Motor neuron (in vitro differentiated cells): ENCODE data around the gene HM13. TPM values are rescaled to one million over a fixed set of nuclear protein-coding genes. Genes with fewer than 3 reads are reported as not detected.

Experiments
- total RNA-seq, 8 experiments: library from RNA; unstranded; fragments of 300-600 nt; gene quantifications; 2 replicates each; pipeline versions ENCODE4 v1.2.3 to v1.2.4, GENCODE V29; 2022

Gene HM13
- total RNA-seq, 8 experiments from 2014 or later: 41.7 to 148 (median 90.5) TPM

Other genes with a start within 250 kb of the HM13 start
- gene DEFB116, start 205.9 kb upstream of the HM13 start, total RNA-seq: not detected
- gene DEFB118, start 145.8 kb upstream of the HM13 start, total RNA-seq: under 1 TPM in 1 of 8 experiments, not detected in 7; 0.33 TPM
- not detected for gene DEFB119, start 123.9 kb upstream of the HM13 start, total RNA-seq
- not detected for gene DEFB121, start 108.2 kb upstream of the HM13 start, total RNA-seq
- not detected for gene DEFB123, start 73.8 kb upstream of the HM13 start, total RNA-seq
- gene DEFB124, start 39.3 kb upstream of the HM13 start, total RNA-seq: not detected
- gene REM1, start 39.2 kb upstream of the HM13 start, total RNA-seq: under 1 TPM in 5 of 8 experiments, not detected in 3; 0.09 to 0.33 (median 0.13) TPM
- gene ID1, start 90.8 kb downstream of the HM13 start, total RNA-seq: 10 to 100 TPM; 10.0 to 64.5 (median 19.6) TPM
- not detected for gene COX4I2, start 123.5 kb downstream of the HM13 start, total RNA-seq
- gene BCL2L1, start 208.4 kb downstream of the HM13 start, total RNA-seq: 10 to 100 TPM; 23.8 to 80.9 (median 37.7) TPM
- gene TPX2, start 224.8 kb downstream of the HM13 start, total RNA-seq: 10 to 100 TPM in 3 of 8 experiments, 1 to 10 TPM in 5; 1.1 to 75.3 (median 6.1) TPM